ENCODE measurements around the gene FAM193B. TPM values are rescaled to one million over a fixed set of nuclear protein-coding genes. Genes with fewer than 3 reads are reported as not detected.

Gene FAM193B
- total and polyA plus RNA-seq, 2 donors (not counting 1 experiment from before 2014, with no cell fraction given), result 227 to 301 TPM

DNA sequence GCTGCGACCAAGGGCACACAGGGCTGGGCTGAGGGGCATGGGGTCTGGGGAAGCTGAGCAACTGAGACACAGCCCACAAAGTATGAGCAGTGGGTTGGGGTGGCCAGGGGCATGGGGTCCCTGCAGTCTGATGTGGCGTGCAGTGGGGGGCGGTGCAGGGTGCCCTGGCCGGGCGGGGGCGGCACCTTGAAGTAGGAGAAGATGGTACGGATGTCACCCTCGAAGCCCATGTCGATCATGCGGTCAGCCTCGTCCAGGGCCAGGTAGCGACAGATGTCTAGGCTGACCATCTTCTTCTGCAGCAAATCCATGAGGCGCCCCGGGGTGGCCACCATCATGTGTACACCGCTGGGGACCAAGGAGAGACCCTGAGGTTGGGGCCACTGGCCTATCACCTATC, 40.9 kb downstream of the FAM193B start:
- Mint-ChIP-seq H3K27me3 (no peaks in the 10 kb centered on the region), H3K27ac (no peak overlapping the region), H3K9me3 (ENCODE audit: insufficient read depth) (no peaks in the 10 kb centered on the region), H3K4me1 (peaks cover 56% of the 10 kb centered on the region), H3K4me3 (peak overlapping the region; percentile 45)
- Histone ChIP-seq H4K20me1 (ENCODE audit: control insufficient read depth, insufficient read depth, low read length, poor library complexity, severe bottlenecking) (peaks cover 16% of the 10 kb centered on the region), H3K27me3 (replicated peaks in 1 of 4; ENCODE audit: control extremely low read depth in 1 of 4, control insufficient read depth in 3 of 4, insufficient read depth in 4 of 4, low read length in 3 of 4) (no peaks in the 10 kb centered on the region), H3K4me3 (ENCODE audit: control extremely low read depth in 1 of 5, extremely low read depth in 1 of 5, insufficient read depth in 1 of 5, low read depth in 2 of 5, low read length in 4 of 5) (no peak overlapping the region), H3K27ac (ENCODE audit: low read length in 2 of 2) (no peak overlapping the region), H3K4me1 (ENCODE audit: control insufficient read depth in 2 of 2, insufficient read depth in 2 of 2, low read length in 2 of 2) (peaks cover 30 to 50% of the 10 kb centered on the region in 2 donors), H3K36me3 (replicated peaks in 1 of 2; ENCODE audit: control extremely low read depth in 1 of 2, control insufficient read depth in 1 of 2, extremely low read depth in 1 of 2, insufficient read depth in 2 of 2, low read length in 1 of 2) (peaks cover 0 to 49% of the 10 kb centered on the region in 2 experiments), H3K9me3 (ENCODE audit: control extremely low read depth in 1 of 3, control insufficient read depth in 2 of 3, insufficient read depth in 1 of 3, low read length in 2 of 3) (no peaks in the 10 kb centered on the region), H3K4me2 (replicated peaks; ENCODE audit: low read depth, low read length, poor library complexity, severe bottlenecking) (no peak overlapping the region), H3K79me2 (ENCODE audit: control insufficient read depth, insufficient read depth, low read length) (peaks cover 66% of the 10 kb centered on the region), H2AFZ (ENCODE audit: insufficient read depth, low read depth, low read length, poor library complexity, severe bottlenecking) (no peak overlapping the region), H3K9ac (ENCODE audit: low read length) (no peak overlapping the region)
- 97% methylated on average over 14 of the region's 15 CpGs for WGBS (ENCODE audit: insufficient coverage)
- POLR2A ChIA-PET, result no interaction called here
- TF ChIP-seq, protein P1, sequence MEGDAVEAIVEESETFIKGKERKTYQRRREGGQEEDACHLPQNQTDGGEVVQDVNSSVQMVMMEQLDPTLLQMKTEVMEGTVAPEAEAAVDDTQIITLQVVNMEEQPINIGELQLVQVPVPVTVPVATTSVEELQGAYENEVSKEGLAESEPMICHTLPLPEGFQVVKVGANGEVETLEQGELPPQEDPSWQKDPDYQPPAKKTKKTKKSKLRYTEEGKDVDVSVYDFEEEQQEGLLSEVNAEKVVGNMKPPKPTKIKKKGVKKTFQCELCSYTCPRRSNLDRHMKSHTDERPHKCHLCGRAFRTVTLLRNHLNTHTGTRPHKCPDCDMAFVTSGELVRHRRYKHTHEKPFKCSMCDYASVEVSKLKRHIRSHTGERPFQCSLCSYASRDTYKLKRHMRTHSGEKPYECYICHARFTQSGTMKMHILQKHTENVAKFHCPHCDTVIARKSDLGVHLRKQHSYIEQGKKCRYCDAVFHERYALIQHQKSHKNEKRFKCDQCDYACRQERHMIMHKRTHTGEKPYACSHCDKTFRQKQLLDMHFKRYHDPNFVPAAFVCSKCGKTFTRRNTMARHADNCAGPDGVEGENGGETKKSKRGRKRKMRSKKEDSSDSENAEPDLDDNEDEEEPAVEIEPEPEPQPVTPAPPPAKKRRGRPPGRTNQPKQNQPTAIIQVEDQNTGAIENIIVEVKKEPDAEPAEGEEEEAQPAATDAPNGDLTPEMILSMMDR (IDR thresholded peaks at IDR 0.05), result no peak
- no peak for TF ChIP-seq EZH2 (IDR thresholded peaks at IDR 0.05; ENCODE audit: borderline replicate concordance, insufficient read depth, low read depth, low read length, poor library complexity, severe bottlenecking)
- intact Hi-C loops (cut with micrococcal nuclease), result no loop called here
- CTCF ChIA-PET, result no interaction called here
- DNase-seq (no peak), ATAC-seq (ENCODE audit: low read depth) (no peak)

DNA sequence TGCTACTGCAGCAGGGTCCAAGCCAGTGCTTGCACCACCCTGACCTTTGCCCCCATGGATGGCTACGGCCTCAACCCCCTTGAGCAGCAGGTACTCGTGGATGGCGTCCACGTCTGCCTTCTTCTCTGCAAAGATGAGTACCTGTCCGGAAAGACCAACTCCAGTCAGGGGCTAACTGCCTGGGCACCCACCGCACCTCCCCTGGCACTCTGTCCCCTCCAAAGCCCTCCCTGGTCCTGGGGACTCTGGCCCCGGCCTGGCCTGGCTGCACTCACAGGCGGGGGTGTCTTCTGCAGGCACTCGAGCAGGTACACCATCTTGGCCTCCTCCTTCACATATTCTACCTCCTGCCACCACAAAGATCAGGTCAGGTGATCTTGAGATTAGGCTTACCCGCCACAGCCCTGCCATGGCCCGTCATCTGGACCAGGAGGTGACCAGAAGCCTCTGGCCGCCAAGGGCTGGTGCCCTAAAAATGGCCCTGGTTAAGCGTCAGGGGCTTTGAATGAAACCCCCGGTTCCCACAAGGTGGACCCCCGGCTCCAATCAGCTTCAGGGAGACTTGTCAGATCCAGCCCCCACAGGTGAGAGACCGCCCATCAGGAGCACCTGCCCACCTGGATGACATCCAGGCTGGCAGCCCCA, 41.5 kb downstream of the FAM193B start:
- no peak overlapping the region for H2AFZ ChIP-seq (ENCODE audit: insufficient read depth, low read depth, low read length, poor library complexity, severe bottlenecking)
- peaks cover 0 to 49% of the 10 kb centered on the region in 2 experiments for H3K36me3 ChIP-seq (replicated peaks in 1 of 2; ENCODE audit: control extremely low read depth in 1 of 2, control insufficient read depth in 1 of 2, extremely low read depth in 1 of 2, insufficient read depth in 2 of 2, low read length in 1 of 2)
- Mint-ChIP-seq H3K27ac (no peak overlapping the region), H3K4me3 (no peak overlapping the region), H3K4me1 (peaks cover 61% of the 10 kb centered on the region), H3K27me3 (no peaks in the 10 kb centered on the region), H3K9me3 (ENCODE audit: insufficient read depth) (no peaks in the 10 kb centered on the region)
- POLR2A ChIA-PET, result no interaction called here
- TF ChIP-seq, protein P1 (IDR thresholded peaks at IDR 0.05), result no peak
- TF ChIP-seq EZH2 (IDR thresholded peaks at IDR 0.05; ENCODE audit: borderline replicate concordance, insufficient read depth, low read depth, low read length, poor library complexity, severe bottlenecking), result no peak
- peaks cover 36 to 56% of the 10 kb centered on the region in 2 donors for H3K4me1 ChIP-seq (ENCODE audit: control insufficient read depth in 2 of 2, insufficient read depth in 2 of 2, low read length in 2 of 2)
- H4K20me1 ChIP-seq (ENCODE audit: control insufficient read depth, insufficient read depth, low read length, poor library complexity, severe bottlenecking), result peaks cover 18% of the 10 kb centered on the region
- H3K4me2 ChIP-seq (replicated peaks; ENCODE audit: low read depth, low read length, poor library complexity, severe bottlenecking), result no peak overlapping the region
- CTCF ChIA-PET, result no interaction called here
- peak; percentile 18 for DNase-seq
- no peaks in the 10 kb centered on the region for H3K27me3 ChIP-seq (replicated peaks in 1 of 4; ENCODE audit: control extremely low read depth in 1 of 4, control insufficient read depth in 3 of 4, insufficient read depth in 4 of 4, low read length in 3 of 4)
- intact Hi-C loops (cut with micrococcal nuclease), result no loop called here
- no peaks in the 10 kb centered on the region for H3K9me3 ChIP-seq (ENCODE audit: control extremely low read depth in 1 of 3, control insufficient read depth in 2 of 3, insufficient read depth in 1 of 3, low read length in 2 of 3)
- no peak for ATAC-seq (ENCODE audit: low read depth)
- peaks cover 71% of the 10 kb centered on the region for H3K79me2 ChIP-seq (ENCODE audit: control insufficient read depth, insufficient read depth, low read length)
- WGBS (ENCODE audit: insufficient coverage), result 97% methylated on average over 16 of the region's 16 CpGs
- no peak overlapping the region for H3K9ac ChIP-seq (ENCODE audit: low read length)
- no peak overlapping the region for H3K27ac ChIP-seq (ENCODE audit: low read length in 2 of 2)
- no peak overlapping the region for H3K4me3 ChIP-seq (ENCODE audit: control extremely low read depth in 1 of 5, extremely low read depth in 1 of 5, insufficient read depth in 1 of 5, low read depth in 2 of 5, low read length in 4 of 5)
